Trophoblast cell (in vitro differentiated cells and primary cell): ENCODE measurements around the gene KRT5. TPM values are rescaled to one million over a fixed set of nuclear protein-coding genes. Genes with fewer than 3 reads are reported as not detected.

Experiments
- DNase-seq, 2 donors: peaks; one replicate each; pipeline ENCODE4 v3.0.0-alpha.2; 2016
- H2AFZ ChIP-seq: 2 replicates; pipeline ENCODE4 v1.6.1; 2013; ENCODE audit warnings: low read length, moderate library complexity, mild to moderate bottlenecking; ENCODE audit not compliant: insufficient read depth, poor library complexity
- H2AK5ac ChIP-seq: 2 replicates; pipeline ENCODE4 v1.6.1; 2013; ENCODE audit warnings: mild to moderate bottlenecking, low read length
- H2BK120ac ChIP-seq: 2 replicates; pipeline ENCODE4 v1.6.1; 2013; ENCODE audit warnings: low read length, mild to moderate bottlenecking, moderate library complexity; ENCODE audit not compliant: insufficient read depth, poor library complexity
- H2BK12ac ChIP-seq: 2 replicates; pipeline ENCODE4 v1.6.1; 2013; ENCODE audit warnings: mild to moderate bottlenecking, low read length, moderate library complexity
- H2BK5ac ChIP-seq: 2 replicates; pipeline ENCODE4 v1.6.1; 2013; ENCODE audit warnings: low read length, low read depth, moderate library complexity, mild to moderate bottlenecking; ENCODE audit not compliant: poor library complexity
- H3K14ac ChIP-seq: 2 replicates; pipeline ENCODE4 v1.6.1; 2013; ENCODE audit warnings: mild to moderate bottlenecking, low read length
- H3K18ac ChIP-seq: 2 replicates; pipeline ENCODE4 v1.6.1; 2013; ENCODE audit warnings: mild to moderate bottlenecking, low read length
- H3K23ac ChIP-seq: 2 replicates; pipeline ENCODE4 v1.6.1; 2013; ENCODE audit warnings: low read length
- H3K27ac ChIP-seq: 2 replicates; pipeline ENCODE4 v1.5.1; 2013; ENCODE audit warnings: low read depth, mild to moderate bottlenecking, inconsistent platforms, low read length, moderate library complexity
- H3K27me3 ChIP-seq: 2 replicates; pipeline ENCODE4 v1.6.1; 2013; ENCODE audit warnings: inconsistent platforms, mild to moderate bottlenecking, low read length, moderate library complexity; ENCODE audit not compliant: insufficient read depth
- H3K36me3 ChIP-seq, 2 experiments: 1 replicate in 1 of 2; 2 replicates in 1 of 2; pipeline ENCODE4 v1.6.1; 2013; ENCODE audit warnings: low read length in 2 of 2, mild to moderate bottlenecking in 2 of 2, moderate library complexity in 1 of 2; ENCODE audit not compliant: insufficient read depth in 2 of 2, control insufficient read depth in 1 of 2
- H3K4ac ChIP-seq: 2 replicates; pipeline ENCODE4 v1.6.1; 2013; ENCODE audit warnings: low read depth, mild to moderate bottlenecking, low read length, moderate library complexity
- H3K4me1 ChIP-seq, 2 experiments: 1 replicate in 1 of 2; 2 replicates in 1 of 2; pipeline ENCODE4 v1.6.1; 2013; ENCODE audit warnings: low read length in 2 of 2, mild to moderate bottlenecking in 2 of 2, moderate library complexity in 1 of 2; ENCODE audit not compliant: insufficient read depth in 2 of 2, control insufficient read depth in 1 of 2
- H3K4me2 ChIP-seq: 2 replicates; pipeline ENCODE4 v1.6.1; 2013; ENCODE audit warnings: inconsistent platforms, mild to moderate bottlenecking, low read length, moderate library complexity
- H3K4me3 ChIP-seq: 2 replicates; pipeline ENCODE4 v1.5.1; 2013; ENCODE audit warnings: mild to moderate bottlenecking, low read depth, low read length, inconsistent platforms
- H3K79me1 ChIP-seq: one replicate; pipeline ENCODE4 v1.6.1; 2013; ENCODE audit warnings: low read length
- H3K79me2 ChIP-seq: 2 replicates; pipeline ENCODE4 v1.6.1; 2013; ENCODE audit warnings: low read length, mild to moderate bottlenecking; ENCODE audit not compliant: control insufficient read depth, insufficient read depth, poor library complexity
- H3K9ac ChIP-seq: 2 replicates; pipeline ENCODE4 v1.6.1; 2013; ENCODE audit warnings: mild to moderate bottlenecking, low read length
- H3K9me3 ChIP-seq: 2 replicates; pipeline ENCODE4 v1.6.1; 2013; ENCODE audit warnings: low read depth, mild to moderate bottlenecking, control low read depth, inconsistent platforms, low read length; ENCODE audit not compliant: insufficient read depth
- H4K12ac ChIP-seq: 2 replicates; pipeline ENCODE4 v1.6.1; 2013; ENCODE audit warnings: low read depth, mild to moderate bottlenecking, low read length, moderate library complexity
- H4K8ac ChIP-seq: 2 replicates; pipeline ENCODE4 v1.6.1; 2013; ENCODE audit warnings: low read depth, mild to moderate bottlenecking, low read length, moderate library complexity
- H4K91ac ChIP-seq: one replicate; pipeline ENCODE4 v1.6.1; 2013; ENCODE audit warnings: low read depth, mild to moderate bottlenecking, low read length, moderate library complexity
- WGBS: extraction: QIAGEN DNeasy Blood & Tissue Kit; methylation state at CpG from one replicate; pipeline ENCODE4 v1.1.7; 2013; ENCODE audit warnings: missing lambda C conversion rate; ENCODE audit not compliant: insufficient read length, insufficient coverage; ENCODE audit errors: extremely low coverage; 5-methylcytosine and 5-hydroxymethylcytosine counted together
- polyA plus RNA-seq: library from polyadenylated mRNA; stranded (reverse); fragments of 200-250 nt; gene quantifications from 2 replicates; pipeline ENCODE4 v1.2.3, GENCODE V29; 2013

Gene KRT5
- 0.04 and 0.07 TPM in 2 replicates for polyA plus RNA-seq

DNA sequence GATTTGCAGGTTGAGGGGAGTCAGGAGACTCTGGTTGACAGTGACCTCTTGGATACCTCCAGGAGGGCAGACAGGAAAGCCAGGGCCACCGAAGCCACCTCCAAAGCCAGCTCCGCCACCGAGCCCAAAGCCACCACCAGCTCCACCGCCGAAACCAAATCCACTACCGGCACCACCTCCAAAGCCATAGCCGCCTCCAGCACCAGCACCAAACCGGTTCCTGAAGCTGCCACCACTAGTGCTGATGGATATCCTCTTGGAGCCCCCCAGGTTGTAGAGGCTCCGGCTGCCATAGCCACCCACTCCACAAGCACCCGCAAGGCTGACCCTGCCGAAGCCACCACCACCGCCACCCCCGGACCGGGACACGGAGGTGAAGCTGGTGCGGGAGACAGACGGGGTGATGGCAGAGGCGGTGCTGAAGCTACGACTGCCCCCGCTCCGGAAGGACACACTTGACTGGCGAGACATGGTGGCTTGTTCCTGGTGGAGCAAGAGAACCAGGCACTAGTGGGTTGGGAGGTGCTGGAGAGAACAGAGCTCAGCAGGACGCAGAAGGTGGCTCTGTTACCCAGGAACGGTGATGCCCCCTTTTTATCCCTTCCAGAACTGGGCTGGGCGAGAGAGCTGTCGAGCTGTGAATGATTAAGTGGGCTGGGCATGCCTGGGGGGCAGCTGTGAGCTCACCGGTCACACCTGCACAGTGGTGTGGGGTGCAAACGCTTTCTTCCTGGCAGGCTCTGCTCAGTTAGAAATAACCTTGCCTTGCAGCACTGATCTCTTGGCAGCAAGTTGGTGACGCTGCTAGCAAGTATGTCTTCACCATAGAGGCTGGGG, at the start of gene KRT5:
Gene KRT5 (minus strand): TSS at position 569 of the 837 bp plus-strand sequence. CDS start 98 bp downstream, at position 471.
- Histone ChIP-seq H3K18ac (no peak within 1 kb of the TSS), H4K12ac (no peak within 1 kb of the TSS), H3K79me1 (no peaks in the 10 kb centered on the region), H3K27ac (peak within 1 kb of the TSS; percentile 45), H3K14ac (no peak within 1 kb of the TSS), H3K4ac (no peak within 1 kb of the TSS), H2AK5ac (no peak within 1 kb of the TSS), H2BK12ac (no peak within 1 kb of the TSS), H2AFZ (no peak within 1 kb of the TSS), H3K23ac (no peak within 1 kb of the TSS), H3K4me1 (peaks cover 28 to 29% of the 10 kb centered on the region in 2 experiments), H3K36me3 (no peaks in the 10 kb centered on the region), H3K9ac (no peak within 1 kb of the TSS), H3K4me2 (no peak within 1 kb of the TSS), H2BK5ac (no peak within 1 kb of the TSS), H2BK120ac (no peak within 1 kb of the TSS), H3K4me3 (no peak within 1 kb of the TSS), H3K79me2 (no peaks in the 10 kb centered on the region), H3K9me3 (peaks cover 2% of the 10 kb centered on the region), H4K8ac (no peak within 1 kb of the TSS), H4K91ac (no peak within 1 kb of the TSS), H3K27me3 (no peaks in the 10 kb centered on the region)
- WGBS, result no CpG with 5 or more reads among the region's 29 CpGs
- no peak for DNase-seq

DNA sequence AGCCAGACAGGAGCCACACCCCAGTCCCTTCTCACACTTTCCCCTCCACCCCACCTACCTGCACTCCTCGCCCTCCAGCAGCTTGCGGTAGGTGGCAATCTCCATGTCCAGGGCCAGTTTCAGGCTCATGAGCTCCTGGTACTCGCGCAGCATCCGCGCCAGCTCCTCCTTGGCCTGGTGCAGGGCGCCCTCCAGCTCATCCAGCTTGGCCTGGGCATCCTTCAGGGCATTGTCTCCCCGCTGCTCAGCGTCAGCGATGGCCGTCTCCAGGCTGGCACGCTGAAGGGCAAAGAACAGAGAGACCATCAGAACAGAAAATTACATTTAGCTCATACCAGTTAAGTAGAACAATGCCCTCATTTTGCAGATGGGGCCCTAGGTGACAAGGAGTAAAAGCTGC, 47.9 kb upstream of the KRT5 start:
- no CpG with 5 or more reads among the region's 12 CpGs for WGBS
- Histone ChIP-seq H3K79me1 (no peaks in the 10 kb centered on the region), H2AFZ (no peak overlapping the region), H3K9me3 (peaks cover 4% of the 10 kb centered on the region), H3K4me3 (no peak overlapping the region), H2BK5ac (no peak overlapping the region), H3K14ac (no peak overlapping the region), H3K4me1 (peaks cover 0 to 2% of the 10 kb centered on the region in 2 experiments), H2AK5ac (no peak overlapping the region), H4K12ac (no peak overlapping the region), H4K8ac (no peak overlapping the region), H3K79me2 (no peaks in the 10 kb centered on the region), H2BK120ac (no peak overlapping the region), H3K4ac (no peak overlapping the region), H4K91ac (no peak overlapping the region), H3K4me2 (no peak overlapping the region), H3K27me3 (no peaks in the 10 kb centered on the region), H3K23ac (no peak overlapping the region), H2BK12ac (no peak overlapping the region), H3K27ac (no peak overlapping the region), H3K9ac (no peak overlapping the region), H3K36me3 (no peaks in the 10 kb centered on the region), H3K18ac (no peak overlapping the region)
- DNase-seq, result no peak

DNA sequence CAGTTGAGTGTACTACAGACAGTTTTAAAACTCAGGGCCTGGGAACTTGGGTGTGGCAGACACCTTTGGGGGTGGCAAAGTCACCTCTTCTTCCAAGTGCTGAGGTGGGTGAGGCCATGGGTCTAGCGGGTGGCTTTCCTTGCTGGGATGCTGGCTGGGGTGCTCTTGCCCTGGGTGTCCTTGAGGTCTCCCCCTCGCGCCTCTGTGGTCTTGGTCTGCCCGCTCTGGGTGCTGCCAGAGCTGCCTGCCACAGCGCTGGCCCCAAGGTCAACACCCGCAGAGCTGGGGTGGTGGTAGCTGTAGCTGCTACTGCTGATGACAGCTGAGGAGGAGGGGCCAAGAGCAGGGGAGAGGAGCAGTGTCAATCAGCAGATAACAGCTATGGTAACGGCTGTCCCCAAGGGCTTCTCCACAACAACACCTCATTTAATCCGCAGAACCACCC, 46.7 kb upstream of the KRT5 start:
- H3K18ac ChIP-seq, result no peak overlapping the region
- no peak overlapping the region for H3K4ac ChIP-seq
- H3K23ac ChIP-seq, result no peak overlapping the region
- WGBS, result no CpG with 5 or more reads among the region's 8 CpGs
- no peaks in the 10 kb centered on the region for H3K79me1 ChIP-seq
- no peak overlapping the region for H3K14ac ChIP-seq
- H3K36me3 ChIP-seq, result no peaks in the 10 kb centered on the region
- no peaks in the 10 kb centered on the region for H3K79me2 ChIP-seq
- H4K91ac ChIP-seq, result no peak overlapping the region
- H3K9me3 ChIP-seq, result peaks cover 4% of the 10 kb centered on the region
- no peak overlapping the region for H3K9ac ChIP-seq
- no peak overlapping the region for H2AFZ ChIP-seq
- H3K27me3 ChIP-seq, result no peaks in the 10 kb centered on the region
- no peak overlapping the region for H2BK12ac ChIP-seq
- no peak overlapping the region for H3K4me2 ChIP-seq
- H2AK5ac ChIP-seq, result no peak overlapping the region
- DNase-seq, result no peak
- no peak overlapping the region for H3K27ac ChIP-seq
- H2BK120ac ChIP-seq, result no peak overlapping the region
- H2BK5ac ChIP-seq, result no peak overlapping the region
- no peak overlapping the region for H4K8ac ChIP-seq
- H3K4me1 ChIP-seq, result no peaks in the 10 kb centered on the region
- no peak overlapping the region for H3K4me3 ChIP-seq
- H4K12ac ChIP-seq, result no peak overlapping the region

DNA sequence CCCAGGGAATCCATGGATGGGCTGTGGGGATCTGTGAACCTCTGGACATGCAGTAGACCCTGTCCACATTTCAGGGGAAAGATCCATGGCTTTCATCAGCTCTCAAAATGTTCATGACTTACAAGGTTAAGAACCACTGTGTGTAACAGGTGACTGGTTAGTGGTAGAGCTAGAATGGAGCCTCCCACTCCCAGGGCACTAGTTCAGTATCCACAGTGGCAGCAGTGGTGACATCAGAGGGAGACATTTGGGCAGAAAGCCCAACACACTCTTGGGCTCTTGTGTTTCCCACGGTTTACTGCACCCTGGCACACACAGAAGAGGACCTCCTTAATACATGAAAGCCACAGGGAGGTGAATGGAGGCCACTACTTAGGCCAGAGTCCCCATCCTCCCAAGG, 44.4 kb upstream of the KRT5 start:
- Histone ChIP-seq H3K9ac (no peak overlapping the region), H3K4me3 (no peak overlapping the region), H3K9me3 (peaks cover 4% of the 10 kb centered on the region), H4K12ac (no peak overlapping the region), H4K8ac (no peak overlapping the region), H3K23ac (no peak overlapping the region), H3K27ac (no peak overlapping the region), H2BK12ac (no peak overlapping the region), H3K36me3 (no peaks in the 10 kb centered on the region), H3K79me2 (no peaks in the 10 kb centered on the region), H3K27me3 (no peaks in the 10 kb centered on the region), H2BK120ac (no peak overlapping the region), H3K4ac (no peak overlapping the region), H3K18ac (no peak overlapping the region), H3K14ac (no peak overlapping the region), H2AFZ (no peak overlapping the region), H2AK5ac (no peak overlapping the region), H3K4me1 (no peaks in the 10 kb centered on the region), H3K4me2 (no peak overlapping the region), H2BK5ac (no peak overlapping the region), H4K91ac (no peak overlapping the region), H3K79me1 (no peaks in the 10 kb centered on the region)
- DNase-seq, result no peak
- no CpG with 5 or more reads among the region's 1 CpG for WGBS
